IPS-18c (cell line): Measurements from ENCODE around the gene DUSP12.
"Not testable (repeated sequence)": the region's sequence is repeated elsewhere in the genome, so short reads cannot be mapped to it uniquely, and the experiment has no call there.

Experiments used
- H3K4me3 ChIP-seq: 2 replicates; pipeline ENCODE4 v1.7.0; 2013; ENCODE audit warnings: low read depth, mild to moderate bottlenecking, low read length, moderate library complexity; ENCODE audit not compliant: insufficient read depth
- H3K9me3 ChIP-seq: one replicate; pipeline ENCODE4 v1.6.1; 2013; ENCODE audit warnings: mild to moderate bottlenecking, low read length, moderate library complexity; ENCODE audit not compliant: control insufficient read depth, insufficient read depth

Gene DUSP12

DNA sequence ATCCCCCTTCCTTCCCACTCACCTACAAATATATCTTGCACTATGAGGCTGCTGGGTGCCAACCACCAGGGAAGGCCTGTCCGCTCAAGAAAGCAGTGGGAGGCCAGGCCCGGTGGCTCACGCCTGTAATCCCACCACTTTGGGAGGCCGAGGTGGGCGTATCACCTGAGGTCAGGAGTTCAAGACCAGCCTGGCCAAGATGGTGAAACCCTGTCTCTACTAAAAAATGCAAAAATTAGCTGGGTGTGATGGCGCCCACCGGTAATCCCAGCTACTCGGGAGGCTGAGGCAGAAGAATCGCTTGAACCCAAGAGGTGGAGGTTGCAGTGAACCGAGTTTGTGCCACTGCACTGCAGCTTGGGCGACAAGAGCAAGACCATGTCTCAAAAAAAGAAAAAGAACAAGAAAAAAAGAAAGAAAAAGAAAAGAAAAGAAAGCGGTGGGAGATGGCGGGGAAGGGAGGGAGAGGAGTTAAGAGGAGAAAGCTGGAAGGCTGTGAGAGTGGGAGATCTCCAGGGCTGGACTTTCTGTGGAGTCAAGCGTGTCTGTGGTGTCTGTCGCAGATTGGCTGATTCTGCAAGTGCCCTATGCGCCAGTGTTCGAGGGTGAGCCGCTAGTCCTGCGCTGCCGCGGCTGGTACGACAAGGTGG, 24.2 kb upstream of the DUSP12 start:
- H3K9me3 ChIP-seq = not testable (repeated sequence)
- peak overlapping the region; percentile 89 for H3K4me3 ChIP-seq

DNA sequence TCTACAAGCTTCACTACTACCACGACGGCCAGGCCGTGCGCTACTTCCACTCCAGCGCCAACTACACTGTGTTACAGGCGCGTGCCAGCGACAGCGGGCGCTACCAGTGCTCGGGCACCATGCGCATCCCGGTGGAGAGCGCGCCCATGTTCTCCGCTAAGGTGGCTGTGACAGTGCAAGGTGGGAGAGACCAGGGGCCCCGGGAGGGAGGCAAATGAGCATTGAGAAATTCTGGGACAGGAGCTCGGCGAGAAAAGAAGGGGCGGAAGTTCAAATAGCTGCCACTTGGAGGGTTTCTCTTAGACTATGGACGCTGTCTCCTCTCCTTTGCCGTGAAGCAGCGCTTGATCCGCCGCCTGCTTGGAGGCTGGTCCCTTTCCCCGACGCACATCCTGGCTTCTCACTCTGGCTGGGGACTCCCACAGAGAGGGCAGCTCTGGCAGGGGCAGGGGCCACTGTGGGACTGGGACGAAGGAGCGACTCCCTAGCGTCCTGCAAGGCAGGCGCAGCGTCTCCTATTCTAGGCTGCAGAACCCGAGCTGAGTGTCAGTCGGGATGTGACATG, 23.6 kb upstream of the DUSP12 start:
- H3K9me3 ChIP-seq = peaks cover 4% of the 10 kb centered on the region
- H3K4me3 ChIP-seq = peak overlapping the region; percentile 89

- H3K4me3 ChIP-seq = peak overlapping the region; percentile 89
- peaks cover 4% of the 10 kb centered on the region for H3K9me3 ChIP-seq
These were observed 22.9 kb upstream of the DUSP12 start for GRCh38 chr1:161726473-161727255.

GRCh38 chr1:161727256-161727924, 22.2 kb upstream of the DUSP12 start:
- Histone ChIP-seq H3K4me3 (peak overlapping the region; percentile 89), H3K9me3 (peaks cover 4% of the 10 kb centered on the region)

GRCh38 chr1:161728376-161729226, 21.0 kb upstream of the DUSP12 start:
- H3K4me3 ChIP-seq = no peak overlapping the region
- peaks cover 4% of the 10 kb centered on the region for H3K9me3 ChIP-seq

DNA sequence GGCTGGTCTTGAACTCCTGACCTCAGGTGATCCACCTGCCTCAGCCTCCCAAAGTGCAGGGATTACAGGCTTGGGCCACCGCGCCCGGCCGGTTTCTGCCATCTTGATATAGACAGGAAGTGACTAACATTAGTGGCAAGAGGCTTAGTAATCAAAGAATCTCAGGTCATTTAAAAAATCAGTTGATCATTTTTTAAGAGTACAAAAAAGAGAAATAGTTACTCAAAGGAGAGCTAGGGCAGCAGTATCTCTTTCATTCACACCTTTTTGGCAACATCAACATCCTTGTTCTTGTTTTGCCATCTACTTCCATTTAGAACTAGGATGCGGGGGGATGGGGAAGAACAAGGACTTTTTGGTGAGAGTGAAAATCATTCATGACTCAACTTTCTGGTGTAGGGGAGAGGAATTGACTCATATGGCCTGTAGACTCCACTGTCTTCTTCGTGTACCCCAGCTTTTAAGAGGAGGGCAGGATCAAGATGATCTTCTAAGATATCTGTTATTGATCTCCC, 19.5 kb upstream of the DUSP12 start:
- peaks cover 4% of the 10 kb centered on the region for H3K9me3 ChIP-seq
- H3K4me3 ChIP-seq = no peak overlapping the region

DNA sequence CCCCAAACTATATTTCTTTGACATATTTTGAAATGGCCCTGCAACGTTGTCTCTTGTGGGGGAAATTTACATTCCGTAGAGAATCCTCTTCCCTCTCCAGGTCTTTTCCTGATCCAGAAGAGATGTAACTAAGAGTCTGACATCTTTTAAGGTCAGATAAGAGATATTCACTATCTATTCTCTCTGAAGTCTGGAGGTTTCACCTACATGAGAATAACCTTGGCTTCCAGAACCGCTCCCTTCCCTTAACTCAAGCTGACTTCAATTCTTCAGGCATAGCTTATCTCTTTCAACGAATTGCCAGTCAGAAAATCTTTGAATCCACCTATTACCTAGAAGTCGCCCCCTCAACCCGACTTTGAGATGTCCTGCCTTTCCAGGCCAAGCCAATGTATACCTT, 18.3 kb upstream of the DUSP12 start:
- no peak overlapping the region for H3K4me3 ChIP-seq
- peaks cover 4% of the 10 kb centered on the region for H3K9me3 ChIP-seq

DNA sequence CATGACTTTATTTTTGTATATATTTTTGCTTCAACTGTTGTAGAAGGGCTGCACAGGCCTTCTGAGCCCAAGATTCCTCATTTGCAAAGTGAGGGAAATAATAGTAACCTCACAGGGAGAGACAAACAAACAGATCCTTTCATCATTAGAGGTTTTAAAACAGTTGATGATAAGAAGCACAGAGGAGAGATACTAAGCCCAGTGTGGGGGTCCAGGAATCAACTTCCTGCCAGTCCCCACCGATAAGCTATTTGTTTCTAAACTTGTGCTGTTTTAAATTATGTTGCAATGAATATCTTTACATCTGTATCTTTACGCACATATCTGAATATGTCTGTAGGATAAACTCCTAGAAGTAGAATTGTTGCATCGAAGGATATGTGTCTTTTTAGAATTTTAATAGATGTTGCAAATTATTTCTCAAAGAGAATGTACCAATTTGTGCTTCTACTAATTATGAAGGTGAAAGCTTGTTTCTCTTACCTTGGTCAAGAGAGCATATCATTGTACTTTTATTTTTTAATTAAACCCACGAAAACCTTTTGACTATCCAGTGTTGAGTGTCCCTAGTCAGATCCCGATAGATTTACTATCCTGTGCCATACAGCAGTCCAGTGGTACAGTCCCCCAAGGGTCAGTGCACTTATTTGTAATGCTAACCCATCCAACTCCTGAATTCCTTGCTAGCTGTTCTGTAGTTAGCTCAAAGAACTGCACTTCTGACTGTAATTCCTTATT, 17.4 kb upstream of the DUSP12 start:
- Histone ChIP-seq H3K9me3 (peaks cover 3% of the 10 kb centered on the region), H3K4me3 (no peak overlapping the region)

- H3K4me3 ChIP-seq = no peak overlapping the region
- H3K9me3 ChIP-seq = no peaks in the 10 kb centered on the region
These were observed 16.1 kb upstream of the DUSP12 start for GRCh38 chr1:161733526-161733925.

DNA sequence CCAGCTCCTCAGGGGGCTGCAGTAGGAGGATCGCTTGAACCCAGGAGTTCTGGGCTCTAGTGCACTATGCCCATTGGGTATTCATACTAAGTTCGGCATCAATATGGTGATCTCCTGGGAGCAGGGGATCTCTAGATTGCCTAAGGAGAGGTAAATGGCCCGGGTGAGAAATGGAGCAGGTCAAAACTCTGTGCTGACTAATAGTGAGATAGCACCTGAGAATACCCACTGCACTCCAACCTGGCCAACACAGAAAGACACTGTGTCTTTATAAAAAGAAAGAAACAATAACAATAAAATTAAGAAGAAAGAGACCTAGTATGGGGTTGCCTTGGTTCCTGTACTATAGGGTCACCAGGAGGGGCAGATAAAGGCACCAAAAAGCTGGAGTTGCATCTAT, 13.7 kb upstream of the DUSP12 start:
- no peak overlapping the region for H3K4me3 ChIP-seq
- H3K9me3 ChIP-seq = no peaks in the 10 kb centered on the region

DNA sequence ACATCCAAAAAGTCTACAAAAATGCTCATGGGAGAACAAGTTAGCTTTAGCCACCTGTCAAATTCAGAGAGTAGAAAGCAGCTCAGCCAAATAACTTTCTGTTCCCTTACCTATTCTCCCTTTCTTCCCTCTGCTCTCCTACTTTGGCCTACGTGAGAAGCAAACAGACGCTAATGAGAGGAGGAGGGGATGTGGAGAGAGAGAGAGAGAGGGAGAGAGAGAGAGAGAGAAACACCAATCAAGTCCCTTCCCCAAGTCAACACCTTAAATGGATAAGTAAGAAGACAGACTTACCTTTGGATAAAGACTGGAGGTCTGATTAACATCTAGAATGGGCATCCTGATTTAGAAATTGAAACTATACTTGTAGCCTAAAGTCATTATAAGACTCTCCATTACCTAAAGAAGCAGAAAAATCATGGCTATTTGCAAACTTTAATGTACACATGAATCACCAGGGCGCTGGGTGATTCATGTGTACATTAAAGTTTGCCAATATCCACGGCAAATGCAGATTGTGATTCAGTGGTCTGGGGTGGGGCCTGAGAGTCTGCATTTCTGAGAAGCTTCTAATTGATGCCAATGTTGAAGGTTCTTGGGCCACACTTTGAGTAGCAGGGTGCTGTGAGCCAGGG, 13.1 kb upstream of the DUSP12 start:
- no peak overlapping the region for H3K4me3 ChIP-seq
- no peaks in the 10 kb centered on the region for H3K9me3 ChIP-seq

DNA sequence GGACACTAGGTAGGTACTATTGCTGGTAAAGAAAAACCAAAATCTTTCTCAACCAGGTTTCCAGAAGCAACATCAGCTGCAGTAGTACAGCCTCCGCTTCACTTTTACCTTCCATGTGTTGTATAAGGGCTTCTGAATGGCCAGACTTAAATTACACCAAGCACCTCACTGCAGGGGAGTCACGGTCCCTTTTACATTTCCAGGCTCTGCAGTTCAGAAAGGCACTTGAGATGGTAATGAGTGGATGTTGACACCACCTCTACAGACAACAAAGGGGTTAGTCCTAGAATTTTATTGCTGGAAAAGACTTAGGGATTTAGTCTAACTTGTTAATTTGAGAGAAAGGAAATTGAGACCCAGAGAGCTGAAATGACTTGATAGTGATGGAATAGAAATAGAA, 12.0 kb upstream of the DUSP12 start:
- Histone ChIP-seq H3K4me3 (no peak overlapping the region), H3K9me3 (no peaks in the 10 kb centered on the region)

- H3K4me3 ChIP-seq = no peak overlapping the region
- H3K9me3 ChIP-seq = no peaks in the 10 kb centered on the region
These were observed 10.8 kb upstream of the DUSP12 start for GRCh38 chr1:161738627-161739287.

DNA sequence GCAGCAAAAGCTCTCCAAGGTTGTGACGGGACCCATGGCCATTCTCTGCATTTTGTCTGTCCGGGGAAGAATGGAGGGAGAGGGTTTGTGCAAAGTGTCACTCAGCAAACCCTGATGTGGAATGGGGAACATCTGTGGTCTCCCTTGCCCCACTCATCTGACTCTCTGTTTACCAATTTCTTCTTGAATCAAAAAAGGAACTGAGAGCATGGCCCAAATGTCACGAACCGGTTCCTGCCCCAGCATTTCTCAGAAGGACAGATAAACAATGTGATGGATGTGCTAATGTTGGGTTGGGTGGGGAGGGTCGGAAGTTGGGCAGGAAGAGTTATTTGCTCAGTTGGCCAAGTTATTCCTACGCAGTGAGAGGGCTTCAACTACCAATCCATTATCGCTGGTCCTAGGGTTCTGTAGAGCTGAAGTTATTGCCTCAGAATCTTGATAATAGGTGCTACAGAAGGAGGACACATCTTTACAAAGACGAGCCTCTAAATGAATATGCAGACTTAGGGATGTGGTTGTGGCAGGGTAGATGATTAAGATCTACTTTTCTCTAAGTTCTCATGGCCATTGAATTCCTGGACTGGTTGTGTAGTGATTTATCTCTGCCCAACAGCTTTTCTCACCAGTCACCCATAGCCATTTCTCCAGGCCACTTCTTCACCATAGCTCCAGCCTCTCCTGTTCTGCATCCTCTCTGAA, 9.6 kb upstream of the DUSP12 start:
- no peaks in the 10 kb centered on the region for H3K9me3 ChIP-seq
- no peak overlapping the region for H3K4me3 ChIP-seq

GRCh38 chr1:161740921-161741320, 8.7 kb upstream of the DUSP12 start:
- Histone ChIP-seq H3K9me3 (no peaks in the 10 kb centered on the region), H3K4me3 (no peak overlapping the region)
